Heart left ventricle (tissue), 16 donors: ENCODE results near the gene ITK. TPM values are rescaled to one million over a fixed set of nuclear protein-coding genes. Genes with fewer than 3 reads are reported as not detected.

Source experiments
- ATAC-seq, 4 donors: fragments of 200-7000 bp; cut with Tn5 transposase; one replicate each; pipeline ENCODE4 v1.9.1; 2020 to 2022; ENCODE audit warnings: moderate library complexity in 4 of 4, mild to moderate bottlenecking in 3 of 4, moderate number of reproducible peaks in 1 of 4
- DNase-seq, 5 donors: peaks; one replicate each; pipeline ENCODE4 v3.0.0-alpha.2; 2020
- H3K27ac ChIP-seq, 12 donors: fragments of 200-600 bp; sonication (generic) in 4 of 12; one replicate each; pipeline versions ENCODE4 v1.5.0 to v1.8.0; 2016 to 2022; ENCODE audit warnings: mild to moderate bottlenecking in 2 of 12
- H3K27me3 ChIP-seq, 9 donors: fragments of 200-600 bp; sonication (generic) in 2 of 9; one replicate each; pipeline versions ENCODE4 v1.5.1 to v1.8.0; 2016 to 2022; ENCODE audit warnings: mild to moderate bottlenecking in 3 of 9
- H3K36me3 ChIP-seq, 9 donors: fragments of 200-600 bp; sonication (generic) in 2 of 9; one replicate each; pipeline versions ENCODE4 v1.5.0 to v1.8.0; 2018 to 2022; ENCODE audit warnings: mild to moderate bottlenecking in 2 of 9
- H3K4me1 ChIP-seq, 12 donors: fragments of 200-600 bp; sonication (generic) in 4 of 12; one replicate each; pipeline versions ENCODE4 v1.5.0 to v1.8.0; 2016 to 2022; ENCODE audit warnings: mild to moderate bottlenecking in 3 of 12
- H3K4me3 ChIP-seq, 12 donors: fragments of 200-600 bp; sonication (generic) in 4 of 12; one replicate each; pipeline versions ENCODE4 v1.5.0 to v1.8.0; 2017 to 2022; ENCODE audit warnings: mild to moderate bottlenecking in 9 of 12, moderate library complexity in 4 of 12
- H3K9me3 ChIP-seq, 12 donors: fragments of 200-600 bp; sonication (generic) in 4 of 12; one replicate each; pipeline versions ENCODE4 v1.5.0 to v1.8.0; 2016 to 2022; ENCODE audit warnings: mild to moderate bottlenecking in 1 of 12
- POLR2A ChIP-seq, 2 donors: fragments of 450-650 bp; IDR thresholded peaks; one replicate each; pipeline ENCODE4 v1.6.1; 2017; ENCODE audit warnings: antibody characterized with exemption in 2 of 2, mild to moderate bottlenecking in 2 of 2, moderate library complexity in 2 of 2
- WGBS, 4 donors: extraction: QIAGEN DNeasy Blood & Tissue Kit in 2 of 4; methylation state at CpG; one replicate each; pipeline versions ENCODE4 v1.1.5 to v1.1.7; 2013 to 2018; 5-methylcytosine and 5-hydroxymethylcytosine counted together
- intact Hi-C, 10 donors: fragments of 100-400 bp; cut with DNase I; formaldehyde crosslinking; loops; one replicate each; pipeline versions ENCODE4 v1.11.1 to v1.14.2; 2022
- polyA plus RNA-seq, 2 donors: library from polyadenylated mRNA; stranded (reverse); fragments of 200-250 nt; gene quantifications; one replicate each; pipeline ENCODE4 v1.2.3, GENCODE V29; 2013
- total RNA-seq, 9 donors: library from RNA; depleted of rRNA in 2 of 9; stranded (reverse); fragments of >200 nt in 2 of 9; fragmentation: NEBNext Ultra II Directional in 3 of 9; extraction: Animal tissue kit (Norgen Biotek cat#: 25700) in 3 of 9; gene quantifications; one replicate each; pipeline versions ENCODE4 v1.1.0 to v1.2.4, GENCODE V29; 2016 to 2023
- TF ChIP-seq, protein P1 (sequence below), 12 donors: fragments of 200-600 bp; sonication (generic) in 4 of 12; IDR thresholded peaks; one replicate each; pipeline versions ENCODE4 v1.5.0 to v1.8.0; 2018 to 2022; ENCODE audit warnings: antibody characterized with exemption in 12 of 12, mild to moderate bottlenecking in 5 of 12
- donor health status: ischemic (EF 13 %, LVEDD 7.1; RV severe dilation, severe dysfunction).
- donor health status: healthy with polysubstance abuse.
- donor health status: DM: no; HTN: yes; CAD: no.
- donor health status: DM: no; HTN: no; CAD: no.
- donor health status: ischemic (EF 25% LVEDD 6.9; RV normal size, moderate dysfunction).
- donor health status: ischemic (EF 25% LVEDD 5.7; RV mildly dilated, moderate dysfunction).
- donor health status: healthy.
- donor health status: DM: yes; HTN: yes; CAD: no.
- donor health status: ischemic (EF 35%, LVEDD 5.7; RV mildly dilated, moderate dysfunction).
- donor health status: nonischemic (EF 11% LVEDD 7.7; RV severe dilation, severe dysfunction).
- donor health status: DM: yes; HTN: yes; CAD: no.
- donor health status: PGD.
- donor health status: ischemic (EF 29% LVEDD 5.4; RV normal size, mild dysfunction).
- donor health status: nonischemic (EF 23%, LVEDD 6.1; RV moderate dilation, normal function).

ITK gene
- total and polyA plus RNA-seq, 11 donors: 0.09 to 7.3 (median 0.42) TPM

GRCh38 chr5:157279605-157280239 lies 99.1 kb downstream of the ITK start:
- peak overlapping the region in 5 of 12 donors; percentile 3 to 12 (median 10) for H3K27ac ChIP-seq
- TF ChIP-seq, protein P1, sequence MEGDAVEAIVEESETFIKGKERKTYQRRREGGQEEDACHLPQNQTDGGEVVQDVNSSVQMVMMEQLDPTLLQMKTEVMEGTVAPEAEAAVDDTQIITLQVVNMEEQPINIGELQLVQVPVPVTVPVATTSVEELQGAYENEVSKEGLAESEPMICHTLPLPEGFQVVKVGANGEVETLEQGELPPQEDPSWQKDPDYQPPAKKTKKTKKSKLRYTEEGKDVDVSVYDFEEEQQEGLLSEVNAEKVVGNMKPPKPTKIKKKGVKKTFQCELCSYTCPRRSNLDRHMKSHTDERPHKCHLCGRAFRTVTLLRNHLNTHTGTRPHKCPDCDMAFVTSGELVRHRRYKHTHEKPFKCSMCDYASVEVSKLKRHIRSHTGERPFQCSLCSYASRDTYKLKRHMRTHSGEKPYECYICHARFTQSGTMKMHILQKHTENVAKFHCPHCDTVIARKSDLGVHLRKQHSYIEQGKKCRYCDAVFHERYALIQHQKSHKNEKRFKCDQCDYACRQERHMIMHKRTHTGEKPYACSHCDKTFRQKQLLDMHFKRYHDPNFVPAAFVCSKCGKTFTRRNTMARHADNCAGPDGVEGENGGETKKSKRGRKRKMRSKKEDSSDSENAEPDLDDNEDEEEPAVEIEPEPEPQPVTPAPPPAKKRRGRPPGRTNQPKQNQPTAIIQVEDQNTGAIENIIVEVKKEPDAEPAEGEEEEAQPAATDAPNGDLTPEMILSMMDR (IDR thresholded peaks at IDR 0.05): no peak
- no peak for TF ChIP-seq POLR2A (IDR thresholded peaks at IDR 0.05)

DNA sequence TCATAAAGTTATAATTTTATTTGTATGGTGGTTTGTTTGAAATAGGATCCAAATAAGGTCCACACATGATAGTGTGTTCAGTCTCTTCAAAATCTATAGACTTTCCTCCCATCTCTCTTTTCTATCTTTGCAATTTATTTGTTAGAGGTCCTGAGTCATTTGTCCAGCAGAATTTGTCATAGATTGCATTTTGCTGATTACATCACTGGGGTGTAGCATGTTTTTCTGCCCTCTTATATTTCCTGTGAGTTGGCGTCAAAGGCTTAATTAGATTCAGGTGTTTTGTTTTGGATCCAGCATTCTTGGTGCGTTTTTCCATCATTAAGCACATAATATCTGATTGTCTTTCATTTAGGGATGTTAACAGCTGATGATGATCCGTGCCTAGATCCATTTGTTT lies 100.3 kb downstream of the ITK start:
- Histone ChIP-seq H3K9me3 (no peaks in the 10 kb centered on the region), H3K4me1 (peaks cover 0 to 55% (median 10%) of the 10 kb centered on the region in 12 donors), H3K4me3 (no peak overlapping the region), H3K27ac (peak overlapping the region in 1 of 12 donors; percentile 3), H3K36me3 (no peaks in the 10 kb centered on the region), H3K27me3 (no peaks in the 10 kb centered on the region)
- WGBS, 4 donors: 63 to 70% (median 65%) methylated on average over 3 of the region's 3 CpGs
- TF ChIP-seq, protein P1 (IDR thresholded peaks at IDR 0.05): no peak
- TF ChIP-seq POLR2A (IDR thresholded peaks at IDR 0.05): no peak
- no peak for DNase-seq
- intact Hi-C loops: no loop called here
- ATAC-seq: no peak

More at GRCh38 chr5:157279605-157280239, 99.1 kb downstream of the ITK start:
- intact Hi-C loops: no loop called here
- no peaks in the 10 kb centered on the region for H3K9me3 ChIP-seq
- H3K4me1 ChIP-seq: peaks cover 0 to 53% (median 3%) of the 10 kb centered on the region in 12 donors
- ATAC-seq (no peak), DNase-seq (no peak)
- 65 to 73% (median 69%) methylated on average over 7 of the region's 7 CpGs for WGBS, 4 donors
- no peaks in the 10 kb centered on the region for H3K27me3 ChIP-seq
- H3K36me3 ChIP-seq: no peaks in the 10 kb centered on the region
- H3K4me3 ChIP-seq: no peak overlapping the region

DNA sequence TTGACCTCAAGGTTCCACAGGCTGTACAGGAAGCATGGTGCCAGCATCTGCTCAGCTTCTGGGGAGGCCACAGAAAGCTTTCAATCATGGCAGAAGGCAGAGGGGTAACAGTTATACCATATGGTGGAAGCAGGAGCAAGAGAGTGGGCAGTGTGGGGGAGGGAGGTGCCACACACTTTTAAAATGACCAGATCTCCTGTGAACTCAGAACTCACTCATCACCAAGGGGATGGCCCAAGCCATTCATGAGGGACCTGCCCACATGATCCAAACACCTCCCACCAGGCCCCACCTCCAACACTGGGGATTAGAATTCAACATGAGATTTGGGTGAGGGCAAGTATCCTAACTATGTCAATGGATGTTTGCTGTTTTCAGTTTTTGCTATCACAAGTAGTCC lies 101.5 kb downstream of the ITK start:
- intact Hi-C loops: no loop called here
- H3K4me1 ChIP-seq: peaks cover 0 to 60% (median 12%) of the 10 kb centered on the region in 12 donors
- TF ChIP-seq, protein P1 (IDR thresholded peaks at IDR 0.05): no peak
- TF ChIP-seq POLR2A (IDR thresholded peaks at IDR 0.05): no peak
- peaks cover 0 to 8% (median 0%) of the 10 kb centered on the region in 9 donors for H3K36me3 ChIP-seq
- no peaks in the 10 kb centered on the region for H3K9me3 ChIP-seq
- H3K4me3 ChIP-seq: no peak overlapping the region
- H3K27ac ChIP-seq: no peak overlapping the region
- H3K27me3 ChIP-seq: no peaks in the 10 kb centered on the region
- DNase-seq (no peak), ATAC-seq (no peak)

DNA sequence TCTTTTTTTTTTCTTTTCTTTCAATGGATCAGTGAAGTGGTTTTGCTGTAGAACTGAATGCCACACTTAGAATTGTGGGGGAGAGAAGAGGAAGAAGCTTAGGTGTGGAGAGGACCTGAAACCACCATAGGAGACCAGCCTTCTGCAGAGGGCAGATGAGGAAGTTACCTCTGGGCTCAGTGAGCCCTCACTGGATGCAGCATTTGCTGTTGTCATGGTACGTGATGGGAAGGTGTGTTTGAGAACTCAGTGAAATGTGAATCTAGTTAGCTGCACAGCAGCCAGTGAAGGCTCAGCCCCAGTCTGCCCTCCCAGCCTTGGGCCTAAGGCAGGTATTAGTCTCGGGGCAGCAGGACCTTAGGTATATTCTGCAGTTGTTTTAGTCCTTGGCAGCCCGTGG lies 102.8 kb downstream of the ITK start:
- no peaks in the 10 kb centered on the region for H3K27me3 ChIP-seq
- DNase-seq (no peak), ATAC-seq (peak in 2 of 4 donors; percentile 10 to 36)
- intact Hi-C loops: no loop called here
- H3K4me3 ChIP-seq: no peak overlapping the region
- 35 to 55% (median 45%) methylated on average over 3 of the region's 3 CpGs for WGBS, 4 donors
- H3K27ac ChIP-seq: peak overlapping the region in 11 of 12 donors; percentile 40 to 89 (median 77)
- H3K36me3 ChIP-seq: peaks cover 0 to 13% (median 0%) of the 10 kb centered on the region in 9 donors
- H3K4me1 ChIP-seq: peaks cover 0 to 66% (median 18%) of the 10 kb centered on the region in 12 donors
- H3K9me3 ChIP-seq: no peaks in the 10 kb centered on the region
- TF ChIP-seq, protein P1 (IDR thresholded peaks at IDR 0.05): no peak
- TF ChIP-seq POLR2A (IDR thresholded peaks at IDR 0.05): no peak
